ENCODE results near the gene NUP58.

The NUP58 gene

GRCh38 chr13:25301347-25302113 lies at the start of gene NUP58:
Gene NUP58, plus strand, starts transcription at chr13:25301625. Its CDS starts 149 bp downstream, at chr13:25301774.
- DNase-seq: peak; percentile 97

DNA sequence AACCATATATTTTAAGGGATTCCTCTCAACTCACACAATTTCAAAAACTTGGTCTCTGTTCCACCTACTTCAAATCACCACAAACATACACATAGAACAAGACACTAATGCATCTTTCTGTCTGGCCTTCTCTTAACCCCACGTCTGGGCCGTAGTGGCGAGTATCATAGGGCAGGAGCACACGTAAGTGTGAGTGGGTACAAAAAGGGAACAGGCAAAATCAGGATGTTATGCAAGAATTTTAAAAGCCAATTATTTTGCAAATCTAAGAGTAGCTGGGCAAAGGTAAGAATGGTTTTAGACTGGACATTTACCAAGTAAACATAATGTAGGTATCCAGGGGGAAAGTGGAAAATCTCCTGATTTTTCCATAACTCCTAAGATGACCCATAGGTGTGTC lies 49.2 kb upstream of the NUP58 start:
- DNase-seq: no peak

DNA sequence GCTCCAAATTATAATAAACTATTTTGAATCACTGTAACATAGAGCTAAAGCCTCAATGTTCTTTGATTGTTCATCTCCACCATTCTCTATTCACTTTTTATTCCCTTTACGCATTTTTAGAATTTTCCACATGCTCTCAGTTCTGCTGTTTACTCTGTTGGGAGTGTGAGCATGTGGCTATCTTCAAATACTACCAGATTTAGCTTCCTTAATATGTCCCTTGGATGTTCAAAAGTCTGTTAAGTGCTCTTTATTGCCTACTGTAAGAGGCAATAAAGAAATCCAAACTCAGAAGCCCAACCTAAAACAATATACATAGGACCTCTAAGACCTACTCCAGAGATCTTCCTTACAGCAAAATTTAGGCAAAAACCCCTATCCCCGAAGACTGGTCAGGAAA lies 48.7 kb upstream of the NUP58 start:
- no peak for DNase-seq

DNA sequence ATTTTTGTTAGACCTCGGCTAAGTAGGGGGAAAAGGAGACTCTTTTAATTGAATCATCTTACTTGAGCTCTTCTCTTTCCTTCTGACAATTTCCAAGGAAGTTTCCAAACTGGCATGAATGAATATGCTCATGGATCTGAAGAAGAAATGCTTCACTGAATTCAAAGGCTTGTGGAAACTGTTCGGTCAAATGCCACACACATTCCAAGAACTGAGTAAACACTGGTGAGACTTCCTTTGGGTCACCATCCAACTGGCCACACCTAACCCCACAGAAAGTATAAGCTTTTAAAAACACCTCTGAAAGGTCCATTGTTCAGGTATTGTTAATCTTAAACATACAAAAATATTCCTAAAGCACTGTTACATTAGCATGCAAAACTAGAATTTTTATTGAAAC lies 47.7 kb upstream of the NUP58 start:
- DNase-seq: no peak

DNA sequence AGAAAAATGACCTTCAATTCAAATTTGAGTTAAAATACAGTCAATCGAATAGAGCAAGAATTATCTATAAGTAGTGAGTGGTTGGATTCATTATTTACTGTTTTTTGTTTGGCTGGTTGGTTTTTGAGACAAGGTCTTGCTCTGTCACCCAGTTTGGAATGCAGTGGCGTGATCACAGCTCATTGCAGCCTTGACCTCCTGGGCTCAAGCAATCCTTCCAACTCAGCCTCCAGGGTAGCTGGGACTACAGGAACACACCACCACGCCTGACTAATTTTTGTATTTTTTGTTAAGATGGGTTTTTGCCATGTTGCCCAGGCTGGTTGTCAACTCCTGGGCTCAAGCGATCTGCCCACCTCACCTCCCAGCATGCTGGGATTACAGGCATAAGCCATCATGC lies 39.2 kb upstream of the NUP58 start:
- no peak for DNase-seq

DNA sequence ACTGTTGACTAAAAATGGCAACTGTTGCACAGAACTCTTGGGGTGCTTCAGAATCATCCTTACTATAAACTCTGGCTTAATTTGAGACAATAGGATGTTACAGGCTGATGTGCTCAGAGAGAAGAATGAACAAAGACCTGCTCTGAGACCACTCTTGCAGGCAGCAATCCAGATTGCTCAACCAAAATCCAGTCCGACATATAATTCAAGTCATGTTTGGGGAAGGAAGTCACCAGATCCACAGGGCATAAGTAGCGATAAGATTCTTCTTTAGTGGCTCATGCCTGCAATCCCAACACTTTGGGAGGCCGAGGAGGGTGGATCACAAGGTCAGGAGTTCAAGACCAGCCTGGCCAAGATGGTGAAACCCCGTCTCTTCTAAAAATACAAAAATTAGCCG lies 34.7 kb upstream of the NUP58 start:
- no peak for DNase-seq

DNA sequence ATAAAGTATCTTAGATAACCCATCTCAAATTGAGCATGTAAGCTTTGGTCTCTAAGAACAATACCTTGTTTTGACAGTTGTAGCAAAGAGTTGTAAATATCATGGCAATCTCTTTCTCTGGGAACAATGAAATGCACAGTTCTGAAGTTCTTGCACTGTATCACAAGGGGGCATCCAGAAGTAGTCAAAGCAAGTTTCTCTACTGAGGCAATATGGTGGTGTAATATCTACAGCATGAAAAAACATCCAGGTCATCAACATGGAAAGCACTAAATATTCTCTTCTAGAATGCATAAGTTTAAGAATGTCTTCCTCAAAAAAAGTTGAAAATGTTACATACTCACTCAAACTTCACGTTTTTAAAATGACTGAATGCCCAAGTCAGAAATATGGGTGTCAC lies 33.7 kb upstream of the NUP58 start:
- DNase-seq: peak; percentile 12

GRCh38 chr13:25268561-25268960 lies 32.9 kb upstream of the NUP58 start:
- no peak for DNase-seq

GRCh38 chr13:25276748-25277147 lies 24.7 kb upstream of the NUP58 start:
- no peak for DNase-seq

DNA sequence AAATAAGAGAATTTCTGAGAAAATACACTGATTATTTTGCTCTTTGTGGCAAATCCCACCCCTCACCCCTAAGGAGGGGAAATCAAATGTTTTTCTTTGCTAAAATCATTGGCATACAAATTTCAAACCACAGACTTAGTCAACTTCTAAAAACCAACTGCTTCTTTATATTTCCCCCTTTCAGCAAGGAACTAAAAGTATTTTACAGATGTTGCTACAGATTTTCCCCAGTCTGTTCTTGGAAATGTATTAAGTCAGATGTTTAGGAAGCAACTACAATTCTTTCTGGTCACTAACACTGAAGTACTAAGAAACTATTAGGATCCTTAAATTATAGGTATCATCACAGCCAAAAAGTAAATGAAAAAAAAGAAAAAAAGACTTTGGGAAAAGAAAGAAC lies 21.0 kb upstream of the NUP58 start:
- no peak for DNase-seq

GRCh38 chr13:25281193-25281934 lies 20.1 kb upstream of the NUP58 start:
- DNase-seq: no peak

DNA sequence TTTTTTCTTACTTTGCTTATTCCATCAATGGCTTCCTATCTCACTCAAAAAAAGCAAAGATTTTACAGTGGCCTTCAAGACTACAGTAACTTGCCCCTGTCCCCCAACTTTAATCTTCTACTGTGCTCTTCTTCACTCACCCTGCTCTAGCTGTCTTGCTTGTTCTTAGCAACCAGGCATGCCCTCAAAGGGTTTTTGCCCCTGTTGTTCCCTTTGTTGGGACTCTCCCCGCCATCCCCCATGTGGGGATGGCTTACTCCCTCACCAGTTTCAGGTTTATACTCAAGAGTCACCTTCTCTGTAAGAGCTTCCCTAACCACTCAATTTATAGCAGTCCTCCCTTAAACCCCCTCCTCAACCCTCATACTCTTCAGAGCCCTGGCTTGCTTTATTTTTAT lies 19.5 kb upstream of the NUP58 start:
- DNase-seq: no peak

- peak; percentile 9 for DNase-seq
Observed at GRCh38 chr13:25286308-25286968, 15.0 kb upstream of the NUP58 start.

DNA sequence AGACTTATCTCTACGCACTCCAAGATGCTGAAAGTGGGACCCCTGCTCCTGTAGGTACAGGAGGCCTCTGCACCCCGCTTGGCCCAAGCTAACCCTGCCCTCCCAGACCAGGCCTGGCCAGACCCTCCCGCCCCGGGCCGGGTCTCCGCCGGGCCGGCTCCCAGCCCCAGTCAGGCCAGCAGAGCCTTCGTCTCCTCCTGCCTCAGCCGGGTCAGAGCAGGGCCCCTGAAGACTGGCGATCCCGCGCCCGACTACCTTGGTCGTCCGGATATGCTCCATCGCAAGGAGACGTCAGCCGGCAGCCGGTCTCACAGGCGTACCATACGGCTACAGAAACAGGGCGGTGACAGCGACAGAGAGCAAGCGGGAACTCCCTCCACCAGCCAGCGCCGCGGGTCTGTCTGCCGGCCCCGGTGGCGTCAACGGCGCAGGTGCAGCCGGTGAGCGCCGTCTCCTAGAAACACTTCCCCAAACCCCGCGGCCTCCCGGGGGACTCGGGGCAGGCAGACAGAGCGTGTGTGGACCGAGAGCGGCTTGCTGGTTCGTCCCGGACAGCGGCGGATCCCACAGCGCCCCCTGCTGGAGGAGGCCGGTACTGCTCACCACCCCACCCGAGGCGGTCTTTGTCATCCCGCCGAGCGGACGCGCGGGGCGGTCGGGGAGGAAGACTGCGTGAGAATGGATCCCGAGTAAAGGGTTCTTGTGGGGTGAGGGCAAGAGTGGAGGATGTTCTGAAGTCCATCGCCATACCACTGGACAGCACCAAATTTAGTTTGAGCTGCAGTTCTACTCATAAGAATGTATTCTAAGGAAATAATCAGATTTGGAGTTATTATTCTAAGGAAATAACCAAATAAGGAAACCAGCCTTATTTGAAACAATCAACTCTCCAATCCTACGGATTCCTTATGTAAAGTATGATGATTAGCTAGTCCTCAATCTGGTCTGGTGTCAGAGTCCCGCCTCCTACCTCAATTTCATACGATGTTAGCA lies 14.2 kb upstream of the NUP58 start, which contains the start of gene MTMR6:
TSS of gene MTMR6 (minus strand) at position 520 of the 993 bp plus-strand sequence. CDS start at position 279, 241 bp downstream.
- peak; percentile 95 for DNase-seq

GRCh38 chr13:25288966-25289365 lies 12.5 kb upstream of the NUP58 start:
- no peak for DNase-seq

DNA sequence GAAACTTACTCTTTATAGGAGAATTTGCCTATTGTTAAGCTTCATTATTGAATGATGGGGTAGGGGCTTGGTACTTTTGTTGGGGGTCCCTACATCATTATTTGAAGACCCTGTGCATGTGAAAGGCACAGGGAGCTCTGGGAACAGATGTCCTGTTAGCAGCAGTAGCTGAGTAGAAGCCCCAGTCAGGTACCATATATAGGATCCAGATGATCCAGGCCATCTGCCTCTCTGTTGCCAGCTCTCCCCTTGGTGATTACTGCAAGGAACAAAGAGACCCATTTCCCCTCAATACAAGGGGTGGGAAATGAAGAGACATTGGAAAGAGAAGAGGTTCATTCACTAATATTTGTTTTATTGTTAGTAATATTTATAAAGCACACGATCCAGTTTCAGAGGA lies 9.7 kb upstream of the NUP58 start:
- no peak for DNase-seq

- DNase-seq: no peak
Observed at GRCh38 chr13:25292301-25292700, 9.1 kb upstream of the NUP58 start.

DNA sequence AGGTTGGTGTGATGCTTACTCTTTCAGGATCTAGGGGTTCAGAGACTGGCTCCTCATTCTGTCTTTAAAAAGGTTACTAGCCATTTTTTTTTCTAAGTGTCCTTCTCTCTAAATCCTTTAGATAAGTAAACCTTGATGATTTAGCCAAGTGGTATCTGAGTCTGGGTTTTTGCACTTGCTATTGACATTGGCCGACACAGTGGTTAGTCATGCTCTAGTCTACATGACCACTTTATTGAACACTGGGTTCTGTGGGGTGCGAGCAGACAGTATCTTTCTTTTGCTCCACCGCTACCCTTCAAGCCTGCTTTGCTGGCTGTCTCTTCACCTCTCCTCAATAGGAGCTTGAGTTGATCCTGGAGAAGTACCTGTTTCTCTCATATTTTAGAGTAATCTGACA lies 6.2 kb upstream of the NUP58 start:
- no peak for DNase-seq

DNA sequence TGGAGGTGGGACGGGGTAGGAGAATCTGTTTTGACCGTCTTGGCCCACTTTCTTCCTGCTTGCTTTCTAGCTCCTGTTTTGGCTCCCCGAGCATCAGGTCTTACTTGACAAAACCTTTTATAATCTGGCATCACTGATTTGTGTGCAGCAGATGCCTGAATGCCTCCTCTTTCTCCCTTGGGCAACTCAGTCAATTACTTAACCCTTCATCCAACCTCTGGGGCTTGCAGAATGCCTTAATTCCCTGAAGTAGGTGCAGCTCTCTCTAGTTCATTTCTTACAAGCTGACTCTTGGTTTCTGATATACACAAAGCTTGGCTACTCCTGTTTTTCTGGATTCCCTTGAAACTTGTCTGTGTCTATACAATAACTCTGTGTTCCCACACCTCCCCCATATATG lies 5.7 kb upstream of the NUP58 start:
- DNase-seq: no peak

GRCh38 chr13:25300861-25301346 lies 521 bp upstream of the NUP58 start:
- DNase-seq: no peak

DNA sequence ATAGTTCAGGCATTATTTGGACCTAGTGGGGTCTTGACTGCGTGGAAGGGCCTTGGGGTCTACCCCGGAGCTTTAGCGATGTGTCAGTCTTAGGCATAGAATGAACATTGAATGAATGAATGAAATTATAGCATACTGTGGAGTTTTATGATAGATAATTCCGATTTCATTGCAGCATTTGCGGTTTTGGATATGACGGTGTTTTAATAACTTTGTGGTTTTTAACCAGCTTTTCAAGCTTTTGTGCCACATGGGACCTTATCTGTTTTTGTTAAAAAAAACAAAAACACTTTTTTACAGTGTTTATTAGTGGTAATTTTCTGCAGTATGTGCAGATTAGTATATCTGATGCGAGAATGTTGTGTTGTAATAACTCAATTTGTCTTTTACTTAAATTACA lies 696 bp downstream of the NUP58 start:
- no peak for DNase-seq
